Colonic mucosa (tissue), 4 donors: ENCODE measurements around the gene IL21R. TPM values are rescaled to one million over a fixed set of nuclear protein-coding genes. Genes with fewer than 3 reads are reported as not detected.
A peak's percentile ranks its signal among the peaks of the same experiment; 100 is the strongest.
"Not testable (repeated sequence)": the region's sequence is repeated elsewhere in the genome, so short reads cannot be mapped to it uniquely, and the experiment has no call there.

Source experiments
- DNase-seq: peaks from one replicate; pipeline ENCODE4 v3.0.0-alpha.2; 2020
- H3K27ac ChIP-seq: fragments of 200-600 bp; one replicate; pipeline ENCODE4 v1.8.0; 2021
- H3K27me3 ChIP-seq: fragments of 200-600 bp; one replicate; pipeline ENCODE4 v1.8.0; 2021
- H3K36me3 ChIP-seq: fragments of 200-600 bp; one replicate; pipeline ENCODE4 v1.8.0; 2021
- H3K4me1 ChIP-seq: fragments of 200-600 bp; one replicate; pipeline ENCODE4 v1.8.0; 2021; ENCODE audit warnings: mild to moderate bottlenecking
- H3K4me3 ChIP-seq: fragments of 200-600 bp; one replicate; pipeline ENCODE4 v1.8.0; 2021
- H3K9ac ChIP-seq, 2 donors: one replicate each; pipeline ENCODE4 v1.7.0; 2013; ENCODE audit warnings: control low read depth in 2 of 2, low read depth in 2 of 2, low read length in 2 of 2
- H3K9me3 ChIP-seq: fragments of 200-600 bp; one replicate; pipeline ENCODE4 v1.8.0; 2021
- CTCF ChIP-seq: fragments of 200-600 bp; IDR thresholded peaks from one replicate; pipeline ENCODE4 v1.8.0; 2022; ENCODE audit warnings: antibody characterized with exemption, mild to moderate bottlenecking
- intact Hi-C: fragments of 100-400 bp; cut with DNase I; formaldehyde crosslinking; loops from one replicate; pipeline ENCODE4 v1.14.1; 2022
- total RNA-seq, 2 donors: library from RNA; stranded (reverse); fragmentation: NEBNext Ultra II Directional in 1 of 2; extraction: Animal tissue kit (Norgen Biotek cat#: 25700) in 1 of 2; gene quantifications; one replicate each; pipeline ENCODE4 v1.2.1, GENCODE V29; 2021
- donor health status: healthy.
- donor health status: DM: no; HTN: no; CAD: no.
- donor health status: DM: no; HTN: no; CAD: no.

IL21R gene
- total RNA-seq, 2 donors from 2014 or later = 0.56 to 0.91 TPM

- H3K27ac ChIP-seq = no peak overlapping the region
- H3K4me1 ChIP-seq = no peaks in the 10 kb centered on the region
- H3K4me3 ChIP-seq = no peak overlapping the region
- H3K27me3 ChIP-seq = no peaks in the 10 kb centered on the region
- intact Hi-C loops = no loop called here
- no peaks in the 10 kb centered on the region for H3K36me3 ChIP-seq
- H3K9ac ChIP-seq = no peak overlapping the region
- H3K9me3 ChIP-seq = no peaks in the 10 kb centered on the region
- no peak for TF ChIP-seq CTCF
- DNase-seq = peak; percentile 10
Measured at GRCh38 chr16:27434141-27435051, 32.4 kb downstream of the IL21R start.

- H3K27ac ChIP-seq, H3K9me3 ChIP-seq, H3K4me3 ChIP-seq, H3K27me3 ChIP-seq, intact Hi-C loops, H3K4me1 ChIP-seq, H3K9ac ChIP-seq, H3K36me3 ChIP-seq: not testable (repeated sequence)
- DNase-seq = peak; percentile 4
Measured at GRCh38 chr16:27435146-27435545, 33.2 kb downstream of the IL21R start.

- Histone ChIP-seq H3K4me3 (no peak overlapping the region), H3K9me3 (no peaks in the 10 kb centered on the region), H3K27ac (no peak overlapping the region), H3K27me3 (no peaks in the 10 kb centered on the region), H3K9ac (no peak overlapping the region), H3K36me3 (no peaks in the 10 kb centered on the region), H3K4me1 (no peaks in the 10 kb centered on the region)
- intact Hi-C loops = no loop called here
- no peak for TF ChIP-seq CTCF
- DNase-seq = peak; percentile 13
Measured at GRCh38 chr16:27436065-27436464, 34.1 kb downstream of the IL21R start.

GRCh38 chr16:27436921-27437650, 35.1 kb downstream of the IL21R start:
- Histone ChIP-seq H3K27ac (no peak overlapping the region), H3K4me3 (no peak overlapping the region), H3K4me1 (no peaks in the 10 kb centered on the region), H3K36me3 (no peaks in the 10 kb centered on the region), H3K27me3 (no peaks in the 10 kb centered on the region), H3K9me3 (no peaks in the 10 kb centered on the region), H3K9ac (no peak overlapping the region)
- TF ChIP-seq CTCF = no peak
- no peak for DNase-seq
- intact Hi-C loops = no loop called here

GRCh38 chr16:27437946-27438345, 36.0 kb downstream of the IL21R start:
- Histone ChIP-seq H3K27ac (no peak overlapping the region), H3K4me1 (no peaks in the 10 kb centered on the region), H3K9me3 (no peaks in the 10 kb centered on the region), H3K4me3 (no peak overlapping the region), H3K27me3 (no peaks in the 10 kb centered on the region), H3K36me3 (no peaks in the 10 kb centered on the region), H3K9ac (no peak overlapping the region)
- intact Hi-C loops = no loop called here
- TF ChIP-seq CTCF = no peak
- no peak for DNase-seq
